Stimulated activated CD4-positive, alpha-beta T cell treated with anti-CD3 and anti-CD28 coated beads, TNF-alpha, amount 100 ng/mL, for 48 hours (primary cell): ENCODE results near the gene COL27A1.

Experiments used
- DNase-seq, 3 donors: peaks; one replicate each; pipeline ENCODE4 v3.0.0-alpha.2; 2020; ENCODE audit warnings: low read depth in 3 of 3

COL27A1 gene

GRCh38 chr9:114272739-114273431, 117.5 kb downstream of the COL27A1 start:
- DNase-seq: no peak

GRCh38 chr9:114273461-114273881, 118.1 kb downstream of the COL27A1 start:
- DNase-seq: no peak

DNA sequence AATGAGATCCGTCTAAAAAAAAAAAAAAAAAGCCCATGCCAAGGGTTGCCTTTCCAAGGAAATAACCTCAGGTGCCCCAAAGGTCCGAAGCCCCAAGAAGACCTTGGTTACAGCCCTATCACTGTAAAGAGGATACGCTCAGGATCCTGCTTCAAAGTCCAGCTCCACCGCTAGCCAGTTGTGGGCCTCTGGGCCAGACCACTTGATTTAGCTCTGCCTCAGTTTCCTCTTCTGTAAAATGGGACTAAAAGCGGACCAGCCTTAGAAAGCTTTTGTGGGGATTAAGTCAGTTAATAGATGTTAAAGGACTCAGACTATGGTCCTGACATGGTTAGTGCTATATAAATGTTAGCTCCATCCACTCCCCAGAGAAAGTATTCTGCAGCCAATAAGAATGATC, 118.9 kb downstream of the COL27A1 start:
- DNase-seq: no peak

DNA sequence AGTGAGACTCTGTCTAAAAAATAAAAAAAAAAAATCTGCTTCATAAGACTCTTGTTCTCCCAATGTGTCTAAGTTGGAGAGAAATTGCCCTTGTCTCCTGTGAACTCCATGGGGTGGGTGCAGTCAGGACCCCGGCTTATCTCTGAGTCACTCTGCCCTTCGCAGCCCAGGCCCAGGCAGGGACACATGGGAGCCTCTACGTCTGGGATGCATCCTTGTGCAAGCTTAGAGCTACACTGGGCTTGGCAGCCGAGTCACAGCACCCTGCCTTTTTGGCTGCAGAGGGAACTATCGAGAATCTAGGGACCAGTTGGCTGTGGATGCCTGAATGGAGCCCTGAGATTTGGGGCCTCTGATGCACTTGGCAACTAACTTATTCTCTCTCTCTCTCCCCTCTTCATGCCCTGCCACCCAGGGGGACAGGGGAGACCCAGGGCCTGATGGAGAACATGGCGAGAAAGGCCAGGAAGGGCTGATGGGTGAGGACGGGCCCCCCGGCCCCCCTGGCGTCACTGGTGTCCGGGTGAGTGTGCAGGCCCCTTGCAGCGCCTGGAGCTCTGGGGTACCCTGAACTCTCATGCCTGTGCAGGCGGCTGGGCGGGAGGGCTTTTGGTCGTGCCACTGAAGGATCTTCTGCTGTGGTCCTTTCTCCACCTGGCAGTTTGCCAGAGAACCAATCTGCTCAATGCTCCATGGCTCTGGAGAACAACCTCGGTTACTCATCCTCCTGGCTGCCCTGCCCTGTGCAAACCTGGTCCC, 120.1 kb downstream of the COL27A1 start:
- no peak for DNase-seq

- DNase-seq: no peak
Observed at GRCh38 chr9:114276908-114277821, 121.8 kb downstream of the COL27A1 start.

DNA sequence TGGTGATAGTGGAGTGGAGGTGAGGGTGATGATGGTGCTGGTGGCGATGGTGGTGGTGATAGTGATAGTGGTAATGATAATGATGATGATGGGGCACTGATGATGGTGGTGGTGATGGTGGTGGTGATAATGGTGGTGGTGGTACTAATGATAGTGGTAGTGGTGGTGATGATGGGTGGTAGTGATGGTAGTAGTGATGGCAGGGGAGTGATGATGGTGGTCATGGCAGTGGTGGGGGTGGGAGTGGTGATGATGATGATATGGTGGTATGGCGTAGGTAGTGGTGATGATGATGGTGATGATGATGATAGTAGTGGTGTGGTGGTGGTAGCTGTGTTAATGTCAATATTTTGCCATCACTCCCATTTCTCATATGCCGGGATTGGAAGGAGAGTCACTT, 123.0 kb downstream of the COL27A1 start:
- DNase-seq: no peak

DNA sequence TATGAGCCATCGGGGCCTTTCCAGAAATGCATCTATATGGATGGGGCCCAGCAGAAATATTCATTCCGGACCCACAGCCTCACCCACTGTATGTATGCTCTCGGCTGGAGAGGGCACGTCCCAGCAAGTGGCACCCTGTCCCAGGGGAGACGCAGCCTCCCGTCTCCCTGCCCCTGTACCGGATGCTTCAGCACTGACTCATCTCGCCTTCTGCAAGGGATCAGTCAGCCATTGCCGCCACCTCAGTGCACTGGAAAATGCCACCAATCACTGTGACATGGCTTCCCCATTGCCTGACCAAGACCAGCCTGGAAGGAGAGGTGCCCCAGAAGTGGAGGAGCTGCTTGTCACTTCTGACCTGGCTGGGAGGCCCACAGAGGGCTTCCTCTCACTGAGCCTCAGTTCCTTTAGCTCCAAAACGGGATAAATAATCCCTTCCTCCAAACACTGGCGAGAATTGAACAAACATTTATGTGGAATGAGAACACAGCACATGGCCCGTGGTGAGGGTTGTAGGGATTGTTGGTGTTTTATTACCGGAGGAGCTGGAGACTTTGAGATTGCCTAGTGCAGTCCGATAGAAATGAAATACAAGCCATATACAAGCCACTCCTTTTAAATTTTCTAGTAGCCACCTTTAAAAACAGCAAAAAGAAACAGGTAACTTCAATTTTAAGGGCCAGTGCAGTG, 123.7 kb downstream of the COL27A1 start:
- no peak for DNase-seq

DNA sequence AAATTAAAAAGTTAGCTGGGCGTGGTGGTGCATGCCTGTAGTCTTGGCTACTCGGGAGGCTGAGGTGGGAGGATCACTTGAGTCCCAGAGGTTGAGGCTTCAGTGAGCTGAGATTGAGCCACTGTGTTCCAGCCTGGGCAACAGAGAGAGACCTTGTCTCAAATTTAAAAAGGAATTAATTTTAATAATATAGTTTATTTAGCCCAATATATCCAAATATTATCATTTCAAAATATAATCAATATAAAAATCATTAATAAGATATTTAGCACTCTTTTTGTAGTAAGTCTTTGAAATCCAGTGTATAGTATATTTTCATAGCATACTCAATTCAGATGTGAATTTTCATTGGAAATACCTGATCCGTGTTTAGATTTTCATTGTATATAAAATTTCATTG, 124.4 kb downstream of the COL27A1 start:
- no peak for DNase-seq

DNA sequence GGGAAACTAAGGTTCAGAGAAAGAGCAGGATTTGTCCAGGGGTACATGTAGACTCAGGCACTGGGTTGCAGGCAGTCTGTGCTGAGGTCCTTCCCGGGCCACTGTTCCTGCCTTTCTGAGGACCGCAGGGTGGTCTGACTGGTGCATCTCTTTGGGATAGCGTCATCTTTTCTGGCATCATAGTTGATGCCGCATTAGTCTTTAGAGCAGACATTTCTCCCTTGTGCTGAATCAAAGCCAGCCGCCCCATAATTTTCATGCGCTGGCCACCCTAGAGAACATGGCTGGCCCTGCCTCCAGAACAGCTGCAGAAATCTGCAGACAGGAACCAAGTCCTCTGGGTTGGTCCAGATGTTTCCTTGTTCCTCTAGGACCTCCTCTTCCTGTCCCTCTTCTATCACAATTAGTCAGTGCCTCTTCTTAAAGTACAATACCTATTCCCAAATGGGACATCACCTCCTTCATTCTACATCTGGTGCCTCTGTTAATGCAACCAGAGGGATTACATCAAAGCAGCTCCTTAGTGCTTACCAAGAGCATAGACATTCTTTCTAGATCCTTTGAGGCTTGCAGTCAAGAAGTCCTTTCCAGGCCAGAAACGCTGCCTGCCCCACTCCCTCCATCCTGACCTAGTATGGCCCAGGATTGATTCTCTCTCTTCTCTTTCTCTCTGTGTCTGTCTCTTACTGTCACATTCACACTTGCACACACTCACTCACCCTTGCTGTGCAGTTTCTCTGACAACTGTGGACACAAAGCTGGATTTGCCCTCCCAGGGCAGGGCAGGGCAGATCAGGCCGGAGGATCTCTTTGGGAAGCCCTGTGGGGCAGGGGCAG, 125.5 kb downstream of the COL27A1 start:
- DNase-seq: no peak

- DNase-seq: no peak
Observed at GRCh38 chr9:114281473-114282103, 126.3 kb downstream of the COL27A1 start.

GRCh38 chr9:114282104-114282485, 126.8 kb downstream of the COL27A1 start:
- no peak for DNase-seq

DNA sequence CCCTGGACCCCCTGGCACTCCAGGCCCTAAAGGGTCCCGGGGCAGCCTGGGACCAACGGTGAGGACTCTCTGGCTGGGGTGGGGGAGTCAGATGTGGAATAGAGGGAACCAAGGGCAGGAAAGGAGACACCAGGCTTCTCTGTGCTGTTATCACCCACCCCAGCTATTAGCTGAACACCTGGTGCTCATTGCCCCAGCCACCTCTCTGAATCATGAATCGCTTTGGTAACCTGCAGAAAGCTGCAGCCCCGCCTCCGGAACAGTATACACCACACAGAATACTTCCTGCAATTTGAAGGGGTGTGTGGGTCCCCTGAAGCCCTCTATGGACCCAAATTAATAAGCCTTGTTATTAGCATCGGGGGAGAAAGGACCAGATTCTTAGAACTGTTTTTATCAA, 127.2 kb downstream of the COL27A1 start:
- DNase-seq: no peak

- no peak for DNase-seq
Observed at GRCh38 chr9:114282926-114283325, 127.6 kb downstream of the COL27A1 start.

- no peak for DNase-seq
Observed at GRCh38 chr9:114283551-114284111, 128.3 kb downstream of the COL27A1 start.

GRCh38 chr9:114284316-114285060, 129.2 kb downstream of the COL27A1 start:
- DNase-seq: no peak

DNA sequence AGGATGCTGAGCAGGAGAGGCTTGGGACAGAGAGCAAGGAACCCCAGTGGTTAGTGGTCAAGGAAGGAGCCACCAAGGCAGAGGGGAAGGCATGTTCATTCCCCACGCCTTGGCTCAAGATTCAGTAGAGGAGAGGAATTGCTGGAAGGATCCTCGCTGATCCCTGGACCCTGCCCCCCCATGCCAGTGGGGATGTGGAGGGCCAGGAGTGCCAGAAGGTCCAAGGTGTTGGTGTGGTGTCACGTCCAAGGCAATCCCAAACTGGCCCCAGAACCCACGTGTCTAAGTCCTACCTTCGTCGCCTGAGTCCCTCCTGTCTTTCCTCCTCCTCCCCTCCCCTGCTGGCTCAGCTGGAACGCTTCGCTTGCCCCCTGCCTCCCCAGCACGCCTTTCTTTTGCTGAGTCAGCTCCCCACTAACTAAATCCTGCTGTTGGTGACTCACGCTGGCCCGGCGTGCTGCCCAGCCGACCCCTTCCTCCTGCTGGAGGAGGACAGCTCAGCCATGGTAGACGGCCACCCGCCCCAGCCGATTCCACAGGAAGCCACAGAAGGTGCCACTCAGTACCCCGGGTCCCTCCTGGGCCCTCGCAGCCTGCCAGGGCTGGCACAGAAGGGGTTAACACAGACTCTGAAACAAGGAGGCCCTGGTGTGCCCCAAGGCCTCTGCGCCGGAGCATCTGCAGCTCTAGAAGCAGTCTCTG, 130.0 kb downstream of the COL27A1 start:
- no peak for DNase-seq

DNA sequence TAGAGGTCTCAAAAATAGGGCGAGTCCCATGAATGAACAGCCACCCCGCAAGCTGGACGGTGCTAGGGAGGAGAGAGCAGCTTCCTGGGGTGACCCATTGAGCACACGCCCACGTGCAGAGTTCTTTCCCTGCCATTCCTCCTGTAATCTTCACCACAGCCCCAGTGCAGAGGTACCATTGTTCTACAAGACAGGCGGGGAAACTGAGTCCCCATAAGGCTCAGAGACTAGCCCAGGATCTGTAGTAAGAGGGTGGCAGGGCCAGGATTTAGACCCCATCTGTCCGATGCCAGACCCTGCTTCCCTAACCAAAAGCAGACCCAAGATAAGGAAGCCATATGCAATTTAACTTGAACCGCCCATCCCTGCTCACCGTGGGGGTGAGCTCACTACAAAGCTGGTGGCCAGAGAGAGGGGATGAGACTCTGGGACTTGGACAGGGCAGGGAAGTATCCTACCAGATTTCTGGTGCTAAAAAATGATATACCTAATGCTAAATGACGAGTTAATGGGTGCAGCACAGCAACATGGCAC, 130.9 kb downstream of the COL27A1 start:
- no peak for DNase-seq

DNA sequence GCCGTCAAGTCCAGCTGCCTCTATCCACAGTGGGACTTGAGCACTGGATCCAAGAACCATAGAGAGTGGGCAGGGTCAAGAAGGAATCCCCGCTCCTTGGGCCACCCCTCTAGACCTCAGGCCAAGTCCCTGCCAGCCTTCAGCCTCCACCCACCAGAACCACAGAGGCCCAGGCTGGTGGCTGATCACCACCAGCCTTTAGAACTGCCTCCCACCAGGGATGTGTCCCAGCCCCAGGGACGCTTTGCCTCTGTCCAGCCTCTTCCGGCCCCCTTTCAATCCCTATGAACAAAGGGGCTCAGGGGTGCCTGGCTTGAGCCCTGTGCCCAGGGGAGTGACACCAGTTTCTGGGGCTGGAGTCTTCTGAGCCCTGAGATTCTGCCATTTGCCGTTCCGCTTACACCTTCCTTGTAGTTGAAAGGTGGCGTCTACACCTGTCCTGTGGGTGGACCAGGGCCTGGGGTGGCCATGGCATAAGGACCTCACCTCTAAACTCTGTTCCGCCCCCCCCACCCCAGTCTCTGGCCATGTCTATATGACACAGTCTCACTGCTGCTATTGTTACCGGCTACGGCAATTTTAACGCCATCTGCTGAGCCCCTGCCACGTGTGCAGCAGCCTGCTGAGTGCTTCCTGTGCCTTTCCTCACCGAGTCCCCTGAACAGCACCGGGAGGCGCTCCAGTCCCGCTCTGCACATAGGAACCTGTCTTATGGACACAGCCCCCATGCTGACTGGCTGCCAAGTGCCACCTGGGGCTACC, 131.8 kb downstream of the COL27A1 start:
- no peak for DNase-seq
